Measurements from ENCODE around the gene RAB9A.
A peak's percentile ranks its signal among the peaks of the same experiment; 100 is the strongest.
"Not testable (repeated sequence)": the region's sequence is repeated elsewhere in the genome, so short reads cannot be mapped to it uniquely, and the experiment has no call there.

Gene RAB9A

GRCh38 chrX:13688958-13689740 lies at the start of gene RAB9A:
Gene RAB9A, plus strand, starts transcription at chrX:13689128. Its CDS starts 19,619 bp downstream, at chrX:13708747.
- DNase-seq (ENCODE audit: low spot score), result peak; percentile 44

- DNase-seq (ENCODE audit: low spot score), result not testable (repeated sequence)
Observed at GRCh38 chrX:13641684-13642083, 47.2 kb upstream of the RAB9A start.

- no peak for DNase-seq (ENCODE audit: low spot score)
Observed at GRCh38 chrX:13645464-13646153, 43.3 kb upstream of the RAB9A start.

GRCh38 chrX:13646154-13646549 lies 42.8 kb upstream of the RAB9A start:
- peak; percentile 32 for DNase-seq (ENCODE audit: low spot score)

- peak; percentile 41 for DNase-seq (ENCODE audit: low spot score)
Observed at GRCh38 chrX:13647709-13648212, 41.2 kb upstream of the RAB9A start.

- DNase-seq (ENCODE audit: low spot score), result not testable (repeated sequence)
Observed at GRCh38 chrX:13648336-13648735, 40.6 kb upstream of the RAB9A start.

- DNase-seq (ENCODE audit: low spot score), result no peak
Observed at GRCh38 chrX:13649838-13650237, 39.1 kb upstream of the RAB9A start.

GRCh38 chrX:13650318-13650717 lies 38.6 kb upstream of the RAB9A start:
- no peak for DNase-seq (ENCODE audit: low spot score)

- DNase-seq (ENCODE audit: low spot score), result no peak
Observed at GRCh38 chrX:13651150-13651549, 37.8 kb upstream of the RAB9A start.

GRCh38 chrX:13652287-13652793 lies 36.6 kb upstream of the RAB9A start:
- DNase-seq (ENCODE audit: low spot score), result peak; percentile 30

- DNase-seq (ENCODE audit: low spot score), result peak; percentile 87
Observed at GRCh38 chrX:13652850-13653693, 35.9 kb upstream of the RAB9A start, which contains the start of gene TCEANC. Gene TCEANC, plus strand, starts transcription at chrX:13653141. Its CDS starts 9,368 bp downstream, at chrX:13662509.

- no peak for DNase-seq (ENCODE audit: low spot score)
Observed at GRCh38 chrX:13654116-13654515, 34.8 kb upstream of the RAB9A start.

GRCh38 chrX:13655674-13656073 lies 33.3 kb upstream of the RAB9A start:
- no peak for DNase-seq (ENCODE audit: low spot score)

- DNase-seq (ENCODE audit: low spot score), result peak; percentile 26
Observed at GRCh38 chrX:13658602-13659001, 30.3 kb upstream of the RAB9A start.

GRCh38 chrX:13659063-13659462 lies 29.9 kb upstream of the RAB9A start:
- DNase-seq (ENCODE audit: low spot score), result no peak

GRCh38 chrX:13661735-13662288 lies 27.1 kb upstream of the RAB9A start:
- no peak for DNase-seq (ENCODE audit: low spot score)

- no peak for DNase-seq (ENCODE audit: low spot score)
Observed at GRCh38 chrX:13662355-13662791, 26.6 kb upstream of the RAB9A start.

- no peak for DNase-seq (ENCODE audit: low spot score)
Observed at GRCh38 chrX:13664020-13664419, 24.9 kb upstream of the RAB9A start.

GRCh38 chrX:13666836-13667235 lies 22.1 kb upstream of the RAB9A start:
- DNase-seq (ENCODE audit: low spot score), result no peak

- no peak for DNase-seq (ENCODE audit: low spot score)
Observed at GRCh38 chrX:13667919-13668318, 21.0 kb upstream of the RAB9A start.

GRCh38 chrX:13669246-13669737 lies 19.6 kb upstream of the RAB9A start:
- no peak for DNase-seq (ENCODE audit: low spot score)

All from kidney capillary endothelial cell (primary cell).